AG04450 (cell line): ENCODE results near the gene IFNL1. TPM values are rescaled to one million over a fixed set of nuclear protein-coding genes. Genes with fewer than 3 reads are reported as not detected.
"Not testable (repeated sequence)": the region's sequence is repeated elsewhere in the genome, so short reads cannot be mapped to it uniquely, and the experiment has no call there.

Experiments used
- CTCF ChIA-PET: fragments of 300-600, 350-600 bp; formaldehyde crosslinking; extraction: SDS; loops from one replicate; lab custom pipeline; 2022; ENCODE audit warnings: antibody characterized with exemption, inconsistent platforms; lab: Charles Lee
- POLR2A ChIA-PET: fragments of 350-600 bp; formaldehyde crosslinking; extraction: SDS; loops from one replicate; lab custom pipeline; 2021; ENCODE audit warnings: antibody characterized with exemption, inconsistent platforms; lab: Yijun Ruan, JAX
- DNase-seq: peaks from one replicate; pipeline ENCODE4 v3.0.0-alpha.2; 2011; ENCODE audit warnings: low read depth, low spot score
- H3K27ac ChIP-seq: one replicate; pipeline ENCODE4 v1.5.1; 2012; ENCODE audit warnings: low read depth, low read length, control low read depth
- H3K27me3 ChIP-seq: one replicate; pipeline ENCODE4 v1.6.0; 2012; ENCODE audit warnings: low read length; ENCODE audit not compliant: control insufficient read depth, insufficient read depth
- H3K4me3 ChIP-seq: 2 replicates; pipeline ENCODE4 v1.5.1; 2011; ENCODE audit warnings: mild to moderate bottlenecking, low read depth, low read length, control low read depth
- H3K9me3 ChIP-seq: 2 replicates; pipeline ENCODE4 v1.5.1; 2012; ENCODE audit warnings: low read length; ENCODE audit not compliant: control insufficient read depth, insufficient read depth
- CTCF ChIP-seq: IDR thresholded peaks from 2 replicates; pipeline ENCODE4 v1.5.1; 2011; ENCODE audit warnings: low read depth, low read length, control low read depth, inconsistent platforms
- polyA plus RNA-seq: library from polyadenylated mRNA; depleted of rRNA; stranded (reverse); fragments of >200 nt; gene quantifications from 2 replicates; pipeline ENCODE4 v1.2.3, GENCODE V29; 2011

The IFNL1 gene
- polyA plus RNA-seq, 1 experiment: not detected

GRCh38 chr19:39335168-39335548, 39.0 kb downstream of the IFNL1 start:
- Histone ChIP-seq H3K9me3 (no peaks in the 10 kb centered on the region), H3K27ac (no peak overlapping the region), H3K4me3 (no peak overlapping the region), H3K27me3 (peaks cover 5% of the 10 kb centered on the region)
- ChIA-PET POLR2A (no interaction called here), CTCF (interaction anchor here (0.8 kb wide), 1 partner anchor 225 kb away, joined by 3 read pairs; no protein-coding TSS in a partner anchor)
- no peak for TF ChIP-seq CTCF
- no peak for DNase-seq

- TF ChIP-seq CTCF: no peak
- H3K4me3 ChIP-seq: no peak overlapping the region
- H3K27me3 ChIP-seq: no peaks in the 10 kb centered on the region
- DNase-seq: no peak
- H3K27ac ChIP-seq: no peak overlapping the region
- POLR2A ChIA-PET: no interaction called here
- no peaks in the 10 kb centered on the region for H3K9me3 ChIP-seq
- CTCF ChIA-PET: interaction anchor here (0.6 kb wide), 1 partner anchor 10 kb away, joined by 4 read pairs; no protein-coding TSS in a partner anchor
Measured at GRCh38 chr19:39336483-39336882, 40.3 kb downstream of the IFNL1 start.

- DNase-seq: no peak
- H3K27me3 ChIP-seq: no peaks in the 10 kb centered on the region
Measured at GRCh38 chr19:39339674-39340073, 43.5 kb downstream of the IFNL1 start.

GRCh38 chr19:39340156-39340555, 43.9 kb downstream of the IFNL1 start:
- H3K27me3 ChIP-seq, H3K27ac ChIP-seq, DNase-seq, H3K4me3 ChIP-seq, H3K9me3 ChIP-seq, POLR2A ChIA-PET: not testable (repeated sequence)
- CTCF ChIA-PET: interaction anchor here (0.8 kb wide), 1 partner anchor 937 kb away, joined by 3 read pairs; the partner anchor contains the start of gene FAM98C

More at GRCh38 chr19:39339674-39340073, 43.5 kb downstream of the IFNL1 start:
- TF ChIP-seq CTCF: no peak
- ChIA-PET CTCF (no interaction called here), POLR2A (no interaction called here)
- no peak overlapping the region for H3K27ac ChIP-seq
- H3K4me3 ChIP-seq: no peak overlapping the region
- no peaks in the 10 kb centered on the region; the same call in 1 of the 2 replicates for H3K9me3 ChIP-seq

- CTCF ChIA-PET: interaction anchor here (0.5 to 1.4 kb wide), 4 partner anchors 191 to 939 kb away, joined by 3 to 10 read pairs (median 4); partner anchors contain the start of genes EID2B and FAM98C
- DNase-seq: no peak
- Histone ChIP-seq H3K4me3 (peak overlapping the region; percentile 68), H3K27ac (peak overlapping the region; percentile 52), H3K27me3 (no peaks in the 10 kb centered on the region), H3K9me3 (no peaks in the 10 kb centered on the region; the same call in 1 of the 2 replicates)
- POLR2A ChIA-PET: interaction anchor here (1.9 kb wide), 1 partner anchor 50 kb away, joined by 8 read pairs; the partner anchor contains the start of genes MED29 and PAF1
- no peak for TF ChIP-seq CTCF
Measured at GRCh38 chr19:39341129-39341718, 45.0 kb downstream of the IFNL1 start.
